Measurements from ENCODE around the gene IPO13. TPM values are rescaled to one million over a fixed set of nuclear protein-coding genes. Genes with fewer than 3 reads are reported as not detected.

The IPO13 gene
- total RNA-seq, 6 donors from 2014 or later, result 16.9 to 46.1 (median 24.1) TPM

GRCh38 chr1:43976890-43977289 lies 30.1 kb downstream of the IPO13 start:
- 94 to 95% methylated on average over 8 of the region's 8 CpGs for WGBS, 2 donors
- Histone ChIP-seq H3K36me3 (peaks cover 4 to 29% (median 22%) of the 10 kb centered on the region in 4 donors), H3K4me3 (peak overlapping the region in 1 of 4 donors; percentile 93), H3K27ac (no peak overlapping the region), H3K4me1 (peaks cover 45 to 68% (median 53%) of the 10 kb centered on the region in 4 donors), H3K27me3 (no peaks in the 10 kb centered on the region), H3K9me3 (no peaks in the 10 kb centered on the region)
- DNase-seq, result no peak
- TF ChIP-seq EP300 (IDR thresholded peaks at IDR 0.05), result no peak
- no peak for TF ChIP-seq CTCF (IDR thresholded peaks at IDR 0.05)
- no peak for TF ChIP-seq POLR2AphosphoS5 (IDR thresholded peaks at IDR 0.05)
- TF ChIP-seq POLR2A (IDR thresholded peaks at IDR 0.05), result no peak
- no peak for ATAC-seq (ENCODE audit: low FRiP score in 2 of 2)

GRCh38 chr1:43977376-43978263 lies 30.9 kb downstream of the IPO13 start:
- no peaks in the 10 kb centered on the region for H3K27me3 ChIP-seq
- H3K4me3 ChIP-seq, result no peak overlapping the region
- no peak for DNase-seq
- H3K27ac ChIP-seq, result no peak overlapping the region
- peaks cover 4 to 22% (median 20%) of the 10 kb centered on the region in 4 donors for H3K36me3 ChIP-seq
- no peaks in the 10 kb centered on the region for H3K9me3 ChIP-seq
- H3K4me1 ChIP-seq, result peaks cover 45 to 68% (median 53%) of the 10 kb centered on the region in 4 donors
- 89 to 96% methylated on average over 9 of the region's 9 CpGs for WGBS, 2 donors
- TF ChIP-seq CTCF (IDR thresholded peaks at IDR 0.05) (no peak), EP300 (IDR thresholded peaks at IDR 0.05) (no peak), POLR2AphosphoS5 (IDR thresholded peaks at IDR 0.05) (no peak), POLR2A (IDR thresholded peaks at IDR 0.05) (no peak)
- no peak for ATAC-seq (ENCODE audit: low FRiP score in 2 of 2)

- TF ChIP-seq POLR2A (IDR thresholded peaks at IDR 0.05), result no peak
- TF ChIP-seq CTCF (IDR thresholded peaks at IDR 0.05), result no peak
- TF ChIP-seq POLR2AphosphoS5 (IDR thresholded peaks at IDR 0.05), result no peak
- Histone ChIP-seq H3K27me3 (no peaks in the 10 kb centered on the region), H3K4me1 (peaks cover 45 to 68% (median 53%) of the 10 kb centered on the region in 4 donors), H3K4me3 (peak overlapping the region in 1 of 4 donors; percentile 91), H3K9me3 (no peaks in the 10 kb centered on the region), H3K27ac (peak overlapping the region in 2 of 4 donors; percentile 42 to 62), H3K36me3 (peaks cover 4 to 22% (median 18%) of the 10 kb centered on the region in 4 donors)
- WGBS, 2 donors, result 60 to 71% methylated on average over 3 to 5 of the region's 5 CpGs
- DNase-seq (no peak), ATAC-seq (ENCODE audit: low FRiP score in 2 of 2) (no peak)
Observed at GRCh38 chr1:43978264-43978550, 31.5 kb downstream of the IPO13 start.

- Histone ChIP-seq H3K27me3 (no peaks in the 10 kb centered on the region), H3K27ac (peak within 1 kb of the TSS; percentile 28 to 78 (median 68)), H3K4me1 (peaks cover 44 to 68% (median 53%) of the 10 kb centered on the region in 4 donors), H3K36me3 (peaks cover 4 to 22% (median 18%) of the 10 kb centered on the region in 4 donors), H3K4me3 (peak within 1 kb of the TSS; percentile 74 to 91 (median 82)), H3K9me3 (no peaks in the 10 kb centered on the region)
- TF ChIP-seq CTCF (IDR thresholded peaks at IDR 0.05) (no peak), POLR2AphosphoS5 (IDR thresholded peaks at IDR 0.05) (no peak), EP300 (IDR thresholded peaks at IDR 0.05) (no peak), POLR2A (IDR thresholded peaks at IDR 0.05) (no peak)
- DNase-seq, result peak in 1 of 2 donors; percentile 93
- 8 to 12% methylated on average over 18 to 28 of the region's 54 CpGs for WGBS, 2 donors
- ATAC-seq (ENCODE audit: low FRiP score in 2 of 2), result peak in 1 of 2 donors; percentile 13
Observed at GRCh38 chr1:43978551-43979260, 32.0 kb downstream of the IPO13 start, which contains the start of gene B4GALT2. Gene B4GALT2 (plus strand): TSS chr1:43979210. CDS start chr1:43981161, 1,951 bp downstream.

All from upper lobe of left lung (tissue), 6 donors.